ENCODE results near the gene ATG9A. TPM values are rescaled to one million over a fixed set of nuclear protein-coding genes. Genes with fewer than 3 reads are reported as not detected.
A peak's percentile ranks its signal among the peaks of the same experiment; 100 is the strongest.

ATG9A gene
- total RNA-seq, 1 experiment from 2014 or later = 46.4 TPM

DNA sequence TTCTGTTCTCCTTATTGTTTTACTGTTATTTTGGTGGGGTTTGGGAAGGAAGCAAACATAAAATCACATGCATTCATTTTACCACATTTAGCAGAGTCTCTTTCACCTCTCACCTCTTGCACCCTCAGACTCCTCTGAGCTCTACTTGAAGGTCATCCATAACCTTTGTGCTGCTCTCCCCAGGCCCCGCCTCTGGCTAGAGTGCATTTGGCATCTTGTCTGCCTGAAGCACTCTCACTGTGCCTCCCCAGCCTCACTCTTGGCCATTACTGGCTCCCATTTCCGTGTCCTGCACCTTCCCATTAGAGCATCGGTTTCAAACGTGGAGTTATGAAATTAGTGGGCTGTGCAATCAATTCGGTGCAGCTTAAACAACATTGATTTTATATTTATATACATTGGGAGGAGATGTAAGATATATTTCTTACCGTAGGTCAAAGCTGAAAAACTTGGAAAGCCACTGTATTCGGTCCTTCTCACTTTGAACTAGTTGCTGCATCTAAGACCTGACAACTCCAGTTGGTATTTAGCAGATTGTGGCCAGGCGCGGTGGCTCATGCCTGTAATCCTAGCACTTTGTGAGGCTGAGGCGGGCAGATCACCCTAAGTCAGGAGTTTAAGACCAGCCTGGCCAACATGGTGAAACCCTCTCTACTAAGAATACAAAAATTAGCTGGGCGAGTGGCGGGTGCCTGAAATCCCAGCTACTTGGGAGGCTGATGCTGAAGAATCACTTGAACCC lies 29.8 kb downstream of the ATG9A start:
- no peak overlapping the region for H4K5ac ChIP-seq (ENCODE audit: insufficient read length, low read depth, low read length)
- H2BK20ac ChIP-seq (ENCODE audit: low read depth, low read length, poor library complexity, severe bottlenecking) = no peak overlapping the region
- H3K36me3 Mint-ChIP-seq (ENCODE audit: insufficient read depth in 1 of 3, low read depth in 3 of 3) = peaks cover 2 to 4% (median 3%) of the 10 kb centered on the region in 3 experiments; a peak in 4 of 7 replicates
- no peak overlapping the region for H3T11ph ChIP-seq (ENCODE audit: low read length)
- H3K14ac ChIP-seq (ENCODE audit: insufficient read depth, low read length) = no peak overlapping the region
- peaks cover 11 to 20% of the 10 kb centered on the region in 2 experiments for H3K4me1 Mint-ChIP-seq
- no peak overlapping the region for H3K27ac ChIP-seq (ENCODE audit: insufficient read length, low read depth, low read length)
- TF ChIP-seq, protein P1, sequence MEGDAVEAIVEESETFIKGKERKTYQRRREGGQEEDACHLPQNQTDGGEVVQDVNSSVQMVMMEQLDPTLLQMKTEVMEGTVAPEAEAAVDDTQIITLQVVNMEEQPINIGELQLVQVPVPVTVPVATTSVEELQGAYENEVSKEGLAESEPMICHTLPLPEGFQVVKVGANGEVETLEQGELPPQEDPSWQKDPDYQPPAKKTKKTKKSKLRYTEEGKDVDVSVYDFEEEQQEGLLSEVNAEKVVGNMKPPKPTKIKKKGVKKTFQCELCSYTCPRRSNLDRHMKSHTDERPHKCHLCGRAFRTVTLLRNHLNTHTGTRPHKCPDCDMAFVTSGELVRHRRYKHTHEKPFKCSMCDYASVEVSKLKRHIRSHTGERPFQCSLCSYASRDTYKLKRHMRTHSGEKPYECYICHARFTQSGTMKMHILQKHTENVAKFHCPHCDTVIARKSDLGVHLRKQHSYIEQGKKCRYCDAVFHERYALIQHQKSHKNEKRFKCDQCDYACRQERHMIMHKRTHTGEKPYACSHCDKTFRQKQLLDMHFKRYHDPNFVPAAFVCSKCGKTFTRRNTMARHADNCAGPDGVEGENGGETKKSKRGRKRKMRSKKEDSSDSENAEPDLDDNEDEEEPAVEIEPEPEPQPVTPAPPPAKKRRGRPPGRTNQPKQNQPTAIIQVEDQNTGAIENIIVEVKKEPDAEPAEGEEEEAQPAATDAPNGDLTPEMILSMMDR (conservative IDR thresholded peaks at IDR 0.05) = no peak
- no peak for DNase-seq
- H3K9me3 Mint-ChIP-seq = peaks cover 6 to 7% of the 10 kb centered on the region in 2 experiments; a peak in 4 of 5 replicates
- H4K8ac ChIP-seq (replicated peaks; ENCODE audit: insufficient read length, low read depth, low read length) = no peak overlapping the region
- H2BK120ac ChIP-seq (ENCODE audit: low read depth, low read length, poor library complexity, severe bottlenecking) = no peak overlapping the region
- no peaks in the 10 kb centered on the region for H4K20me1 ChIP-seq (ENCODE audit: control insufficient read depth, insufficient read depth, insufficient read length)
- H3K27me3 ChIP-seq (ENCODE audit: insufficient read depth, low read length) = no peaks in the 10 kb centered on the region
- peaks cover 19% of the 10 kb centered on the region for H3K27me3 Mint-ChIP-seq (ENCODE audit: low read depth)
- no peak overlapping the region for H3K56ac ChIP-seq (ENCODE audit: insufficient read length, low read depth, low read length)
- H3K27ac Mint-ChIP-seq = no peak overlapping the region; a peak in 1 of 7 replicates
- H2AK5ac ChIP-seq (ENCODE audit: insufficient read length, low read length) = peak overlapping the region; percentile 80
- no peak overlapping the region for H4K91ac ChIP-seq (ENCODE audit: insufficient read length, low read depth, low read length)
- no peaks in the 10 kb centered on the region for H3K79me1 ChIP-seq (ENCODE audit: insufficient read depth, low read depth, low read length, poor library complexity, severe bottlenecking)
- no peak overlapping the region for H2AFZ ChIP-seq (ENCODE audit: low read length)
- H3K4me2 ChIP-seq (ENCODE audit: insufficient read depth, insufficient read length, low read length) = no peak overlapping the region
- no peak overlapping the region for H2BK5ac ChIP-seq (ENCODE audit: insufficient read length, low read length)
- H3K4me1 ChIP-seq (ENCODE audit: insufficient read depth, low read length) = no peaks in the 10 kb centered on the region
- H2BK15ac ChIP-seq (ENCODE audit: low read depth, low read length) = no peak overlapping the region
- H3K4ac ChIP-seq (ENCODE audit: low read depth, low read length) = no peak overlapping the region
- H3K4me3 Mint-ChIP-seq = peak overlapping the region in 1 of 2 experiments; percentile 18; a peak in 1 of 5 replicates
- peak overlapping the region; percentile 25 for H3K18ac ChIP-seq (ENCODE audit: insufficient read length, low read depth, low read length)
- H3K9ac ChIP-seq (ENCODE audit: extremely low read depth, insufficient read length, low read length) = no peak overlapping the region
- no peaks in the 10 kb centered on the region for H3K9me3 ChIP-seq (ENCODE audit: control insufficient read depth, low read depth, low read length)
- no peaks in the 10 kb centered on the region for H3K79me2 ChIP-seq (ENCODE audit: insufficient read depth, low read length)
- no peak overlapping the region for H2BK12ac ChIP-seq (ENCODE audit: insufficient read length, low read depth, low read length)
- WGBS (ENCODE audit: extremely low coverage, insufficient read length, low lambda C conversion rate) = no CpG with 5 or more reads among the region's 12 CpGs
- H3K23me2 ChIP-seq (ENCODE audit: insufficient read length, low read depth, low read length, poor library complexity, severe bottlenecking) = no peaks in the 10 kb centered on the region
- H3K23ac ChIP-seq (ENCODE audit: insufficient read length, low read depth, low read length) = no peak overlapping the region

Data from H9 (cell line).